Fibroblast of peridontal ligament (primary cell): Measurements from ENCODE around the gene TMSB4X.
"Not testable (repeated sequence)": the region's sequence is repeated elsewhere in the genome, so short reads cannot be mapped to it uniquely, and the experiment has no call there.

Experiments
- DNase-seq: peaks from one replicate; pipeline ENCODE4 v3.0.0-alpha.2; 2010; ENCODE audit errors: extremely low read depth

Gene TMSB4X

GRCh38 chrX:12974796-12975669 lies at the start of gene TMSB4X:
TSS of gene TMSB4X (plus strand) at chrX:12975110.
- DNase-seq = peak; percentile 80

DNA sequence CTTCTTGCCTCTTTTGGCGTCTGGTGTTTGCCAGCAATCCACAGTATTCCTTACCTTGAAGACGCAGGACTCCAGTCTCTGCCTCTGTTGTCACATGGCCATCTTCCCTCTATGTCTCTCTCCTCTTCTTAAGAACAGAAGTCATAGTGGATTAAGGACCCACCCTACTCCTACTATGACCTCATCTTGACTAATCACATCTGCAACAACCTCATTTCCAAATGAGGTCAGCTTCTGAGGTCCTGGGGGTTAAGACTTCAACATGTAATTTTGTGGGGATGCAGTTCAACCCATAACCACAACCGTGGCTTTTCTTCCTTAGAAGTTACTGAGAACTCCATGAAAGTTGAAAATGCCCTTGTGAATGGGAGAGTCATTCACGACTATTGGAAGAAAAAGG lies 45.2 kb upstream of the TMSB4X start:
- peak; percentile 38 for DNase-seq

GRCh38 chrX:12930150-12930549 lies 44.8 kb upstream of the TMSB4X start:
- DNase-seq = no peak

- no peak for DNase-seq
These were observed 42.7 kb upstream of the TMSB4X start for GRCh38 chrX:12932244-12932643.

DNA sequence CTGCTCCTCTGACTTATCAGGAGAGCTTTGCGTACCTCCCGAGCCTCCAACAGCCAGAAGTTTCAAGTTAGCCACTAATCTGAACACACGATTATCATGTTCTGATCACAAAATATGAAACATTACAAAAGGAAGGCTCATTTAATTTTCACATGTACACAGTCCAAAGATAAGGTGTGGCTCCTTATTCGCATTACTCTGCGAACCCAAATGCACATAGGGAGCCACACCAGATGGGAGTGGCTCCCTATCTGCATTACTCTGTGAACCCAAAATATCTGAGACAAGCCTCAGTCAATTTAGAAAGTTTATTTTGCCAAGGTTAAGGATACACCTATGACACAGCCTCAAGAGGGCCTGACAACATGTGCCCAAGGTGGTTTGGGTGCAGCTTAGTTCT lies 40.1 kb upstream of the TMSB4X start:
- no peak for DNase-seq

DNA sequence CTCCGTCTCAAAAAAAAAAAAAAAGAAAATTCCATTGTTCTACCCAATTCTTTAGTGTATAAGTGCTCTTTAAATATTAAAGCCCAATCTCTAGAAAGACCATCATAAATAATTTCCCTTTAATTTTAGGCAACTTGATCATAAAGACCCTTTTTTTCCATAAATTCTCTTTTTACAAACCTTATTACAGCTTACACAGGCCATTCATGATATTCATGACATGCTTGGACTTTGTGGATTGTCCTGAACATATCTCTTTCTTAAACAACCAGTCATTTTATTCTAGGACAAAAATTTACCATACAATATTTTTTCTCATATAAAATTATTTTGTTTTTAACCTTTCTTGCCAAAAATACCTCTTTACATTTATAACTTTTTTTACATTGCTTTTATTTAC lies 38.0 kb upstream of the TMSB4X start:
- no peak for DNase-seq

DNA sequence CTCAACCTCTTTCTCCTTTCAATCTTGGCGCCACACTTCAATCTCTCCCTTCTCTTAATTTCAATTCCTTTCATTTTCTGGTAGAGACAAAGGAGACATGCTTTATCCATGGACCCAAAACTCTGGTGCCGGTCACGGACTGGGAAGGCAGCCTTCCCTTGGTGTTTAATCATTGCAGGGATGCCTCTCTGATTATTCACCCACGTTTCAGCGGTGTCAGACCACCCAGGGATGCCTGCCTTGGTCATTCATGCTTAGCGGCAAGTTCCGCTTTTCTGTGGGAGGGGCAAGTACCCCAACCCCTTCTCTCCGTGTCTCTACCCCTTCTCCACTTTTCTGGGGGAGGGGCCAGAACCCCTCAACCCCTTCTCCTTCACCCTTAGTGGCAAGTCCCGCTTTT lies 34.4 kb upstream of the TMSB4X start:
- DNase-seq = not testable (repeated sequence)

GRCh38 chrX:12943592-12943991 lies 31.3 kb upstream of the TMSB4X start:
- DNase-seq = not testable (repeated sequence)

- DNase-seq = not testable (repeated sequence)
These were observed 30.5 kb upstream of the TMSB4X start for GRCh38 chrX:12944452-12944851.

GRCh38 chrX:12945494-12945893 lies 29.4 kb upstream of the TMSB4X start:
- no peak for DNase-seq

DNA sequence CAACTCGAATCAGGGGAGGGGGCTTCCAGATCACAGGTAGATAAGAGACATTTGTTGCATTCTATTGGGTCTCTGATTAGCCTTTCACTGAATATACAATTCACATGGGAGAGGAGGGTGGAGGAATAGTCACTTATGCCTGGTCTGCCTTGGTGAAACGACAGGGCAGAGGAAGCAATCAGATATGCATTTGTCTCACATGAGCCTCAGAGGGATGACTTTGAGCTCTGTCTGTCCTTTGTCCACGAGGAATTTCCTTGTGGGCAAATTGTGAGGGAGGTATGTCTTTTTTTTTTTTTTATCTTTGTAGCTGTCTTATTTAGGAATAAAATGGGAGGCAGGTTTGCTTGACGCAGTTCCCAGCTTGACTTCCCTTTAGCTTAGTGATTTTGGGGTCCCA lies 28.5 kb upstream of the TMSB4X start:
- DNase-seq = no peak

- peak; percentile 88 for DNase-seq
These were observed 27.9 kb upstream of the TMSB4X start for GRCh38 chrX:12946838-12947544.

DNA sequence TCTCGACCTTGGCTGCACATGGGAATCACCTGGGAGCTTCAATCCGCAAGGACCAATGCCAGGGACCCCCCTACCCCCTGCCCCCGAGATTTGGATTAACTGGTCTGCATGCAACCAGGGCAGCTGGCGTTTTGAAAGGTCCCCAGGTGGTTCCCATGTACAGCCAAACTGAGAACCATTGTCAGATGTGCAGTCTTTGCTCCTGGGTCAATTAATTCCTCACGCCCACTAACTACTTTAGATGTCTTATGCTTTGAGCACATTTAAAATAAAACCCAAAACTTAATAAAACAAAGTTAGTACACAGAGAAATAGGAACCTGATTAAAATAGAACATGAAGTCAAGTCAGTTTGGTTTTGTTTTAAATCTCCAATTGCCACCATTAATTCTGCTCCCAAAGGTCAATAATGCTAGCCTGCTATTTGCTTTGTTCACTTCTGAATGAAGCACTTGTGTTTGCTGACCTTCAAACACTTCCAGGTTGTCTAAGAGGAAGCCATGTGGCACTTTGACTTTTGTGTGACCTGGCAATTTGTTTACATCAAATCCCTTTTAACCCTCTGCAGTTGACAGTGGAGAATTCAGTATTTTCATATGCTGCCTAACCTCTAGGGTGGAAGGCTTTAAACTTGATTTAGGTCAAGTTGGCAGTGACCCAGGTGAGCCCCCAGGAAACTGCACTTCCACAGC lies 27.2 kb upstream of the TMSB4X start:
- DNase-seq = no peak

- DNase-seq = no peak
These were observed 26.4 kb upstream of the TMSB4X start for GRCh38 chrX:12948495-12948894.

- DNase-seq = peak; percentile 87
These were observed 25.5 kb upstream of the TMSB4X start for GRCh38 chrX:12949205-12949926.

GRCh38 chrX:12949927-12950656 lies 24.8 kb upstream of the TMSB4X start:
- DNase-seq = peak; percentile 94

GRCh38 chrX:12950851-12951594 lies 23.9 kb upstream of the TMSB4X start:
- DNase-seq = no peak

DNA sequence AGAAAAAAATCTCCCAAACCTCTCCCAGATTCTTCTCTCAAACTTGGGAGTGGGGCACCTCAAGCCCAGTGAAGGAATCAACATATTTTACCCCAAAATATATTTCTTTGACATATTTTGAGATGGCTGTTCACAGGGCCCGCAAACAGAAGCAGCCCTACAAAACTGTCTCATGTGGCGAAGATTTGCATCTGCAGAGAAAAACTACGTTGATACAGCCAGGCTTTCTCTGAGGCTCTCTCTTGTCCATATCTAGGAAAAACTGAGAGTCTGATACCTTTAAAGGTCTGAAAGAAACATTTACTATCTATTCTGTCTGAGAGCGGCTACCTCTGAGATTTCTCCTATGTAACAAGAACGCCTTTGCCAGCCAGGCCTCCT lies 23.3 kb upstream of the TMSB4X start:
- DNase-seq = no peak

DNA sequence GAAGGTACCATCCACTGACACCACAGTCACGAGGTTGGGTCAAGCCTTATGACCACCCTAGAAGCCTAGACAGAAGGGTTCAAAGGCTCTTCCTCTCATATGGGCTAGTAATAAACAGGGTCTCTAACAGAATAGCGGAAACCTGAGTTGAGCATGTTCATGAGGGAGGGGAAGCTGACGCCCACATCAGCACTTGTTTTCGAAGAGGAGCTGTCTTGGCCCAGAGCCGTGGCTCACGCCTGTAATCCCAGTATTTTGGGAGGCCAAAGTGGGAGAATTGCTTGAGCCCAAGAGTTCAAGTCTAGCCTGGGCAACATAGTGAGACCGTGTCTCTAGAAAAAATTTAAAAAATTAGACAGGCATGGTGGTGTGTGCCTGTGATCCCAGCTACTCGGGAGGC lies 21.5 kb upstream of the TMSB4X start:
- no peak for DNase-seq

- DNase-seq = no peak
These were observed 20.5 kb upstream of the TMSB4X start for GRCh38 chrX:12954376-12954775.
